Non-pigmented ciliary epithelial cell (primary cell): ENCODE measurements around the gene SYNDIG1L.

Source experiments
- DNase-seq: peaks from one replicate; pipeline ENCODE4 v3.0.0-alpha.2; 2010; ENCODE audit warnings: low read depth

Gene SYNDIG1L

DNA sequence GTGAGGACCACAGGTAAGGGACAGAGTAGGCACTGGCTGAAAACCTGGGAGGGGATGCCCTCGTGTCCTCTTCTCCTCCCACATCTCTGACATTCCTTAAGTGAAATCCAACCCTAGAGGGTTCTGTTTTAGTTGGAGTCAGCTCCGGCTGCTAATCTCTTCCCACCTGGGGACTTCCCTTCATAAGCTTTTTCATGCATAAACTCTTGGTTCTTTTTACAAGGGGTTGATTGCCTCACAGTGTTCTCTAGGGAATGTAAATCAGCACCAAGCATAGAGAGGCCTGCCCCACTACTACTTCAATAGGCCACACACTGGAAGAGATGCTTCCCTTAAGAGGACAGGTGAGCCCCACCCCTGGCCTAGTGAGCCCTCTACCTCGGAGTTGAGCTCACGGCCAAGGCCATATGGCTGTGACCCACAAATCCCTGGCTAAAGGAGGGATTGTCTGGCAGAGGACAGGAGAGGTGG is 3.2 kb upstream of the SYNDIG1L start:
- DNase-seq, result no peak

DNA sequence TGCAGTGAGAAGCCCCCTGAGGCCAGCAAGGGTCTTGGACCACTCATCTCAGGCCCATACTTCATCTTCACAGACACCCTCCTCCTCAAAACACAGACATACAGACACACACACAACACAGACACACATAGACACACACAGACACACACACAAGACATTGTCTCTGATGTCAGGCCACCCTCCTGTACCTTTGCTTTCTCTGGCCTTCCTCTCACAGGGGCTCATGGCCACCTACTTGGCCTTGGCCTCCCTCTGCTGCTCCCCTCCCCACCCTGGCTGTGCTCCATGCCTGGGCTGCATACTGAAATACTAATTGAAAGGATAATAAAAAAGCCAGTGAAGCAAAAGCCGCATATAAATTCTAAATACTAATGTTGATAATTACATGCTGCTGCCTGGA is 1.6 kb upstream of the SYNDIG1L start:
- DNase-seq, result no peak

DNA sequence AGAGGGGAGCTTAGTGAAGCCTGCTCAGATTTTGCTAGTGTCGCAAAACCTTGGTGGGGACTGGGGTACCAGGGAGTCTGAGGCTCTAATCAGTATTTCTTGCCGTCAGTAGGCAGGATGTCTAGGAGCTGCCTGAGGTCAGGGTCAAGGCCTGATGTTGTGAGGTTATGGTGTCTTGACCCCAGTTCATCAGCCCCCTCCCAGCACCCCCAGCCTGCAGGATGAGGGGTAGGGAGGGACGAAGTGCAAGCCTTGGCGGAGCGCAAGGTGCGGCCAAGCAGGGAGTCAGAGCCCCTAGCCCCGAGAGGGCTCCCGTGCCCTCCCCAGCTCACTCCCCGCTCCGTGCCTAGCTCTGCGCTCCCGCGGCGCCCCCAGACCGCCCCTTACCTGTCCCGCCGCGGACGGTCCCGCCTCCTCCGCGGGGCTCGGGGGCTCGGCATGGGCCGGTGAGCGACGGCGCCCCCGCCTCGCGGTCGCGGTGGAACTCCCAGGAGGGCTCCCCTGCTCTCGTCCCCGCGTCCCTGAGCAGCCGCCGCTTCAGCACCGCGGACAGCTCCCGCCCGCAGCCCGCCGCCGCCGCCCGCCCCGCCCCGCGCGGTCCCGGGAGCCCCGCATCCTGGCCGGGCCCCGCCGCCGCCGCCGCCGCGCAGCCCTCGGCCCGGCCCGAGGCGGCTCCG is 347 bp downstream of the SYNDIG1L start:
- no peak for DNase-seq

DNA sequence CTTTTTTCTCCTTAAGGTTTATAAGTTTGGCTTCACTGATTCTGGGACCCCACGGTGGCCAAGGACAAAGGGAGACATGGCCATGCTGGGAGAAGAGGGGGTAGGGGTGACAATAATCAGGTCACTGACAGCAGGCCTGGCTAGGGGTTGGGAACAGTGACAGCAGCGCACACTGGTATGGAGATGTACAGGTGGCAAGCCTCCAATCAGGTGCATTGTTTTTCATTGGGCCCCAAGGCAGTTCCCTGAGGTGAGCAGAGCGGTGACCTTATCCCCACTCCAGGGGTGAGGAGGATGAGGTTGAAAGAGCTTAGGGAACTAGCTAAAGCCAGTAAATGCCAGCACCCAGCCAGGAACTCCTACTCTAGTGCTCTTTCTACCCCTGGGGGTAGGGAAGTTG is 1.4 kb downstream of the SYNDIG1L start:
- DNase-seq, result no peak

DNA sequence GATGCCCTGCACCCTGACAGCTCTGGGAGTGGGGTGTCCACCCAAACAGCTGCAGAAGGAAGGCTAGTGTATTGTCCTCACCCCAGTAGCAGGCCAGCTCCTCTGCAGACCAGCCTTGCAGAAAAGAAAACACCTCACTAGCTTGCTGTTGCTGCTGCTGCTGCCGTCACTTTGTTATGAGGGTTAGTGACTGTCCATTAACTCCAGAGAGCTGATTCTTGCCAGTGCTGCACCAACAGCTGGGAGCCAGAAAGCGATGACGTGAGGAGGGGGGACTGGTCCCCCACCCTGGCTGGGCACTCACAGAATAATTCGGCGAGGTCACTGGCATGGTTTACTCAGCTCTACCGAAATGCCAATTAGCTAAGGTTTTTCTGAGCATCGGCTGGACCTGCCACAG is 2.8 kb downstream of the SYNDIG1L start:
- no peak for DNase-seq

DNA sequence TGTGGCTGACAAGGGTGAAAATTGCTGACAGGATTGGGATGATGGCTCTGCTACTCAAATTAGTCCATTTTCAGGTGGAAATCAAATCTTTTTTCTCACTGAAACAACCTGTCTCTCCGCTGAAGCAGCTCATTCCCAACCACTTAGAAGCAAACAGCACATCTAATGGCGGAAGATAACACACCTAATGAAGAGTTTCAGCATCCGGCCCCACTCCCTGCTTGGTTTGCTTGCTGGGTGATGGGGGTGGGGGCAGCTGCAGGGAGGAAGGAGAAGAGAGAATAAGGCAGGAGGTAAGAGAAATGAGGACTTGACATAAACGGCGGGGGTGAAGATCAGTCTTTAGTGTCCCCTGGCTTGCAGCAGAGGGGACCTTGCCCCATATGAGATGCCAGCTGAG is 4.0 kb downstream of the SYNDIG1L start:
- no peak for DNase-seq

DNA sequence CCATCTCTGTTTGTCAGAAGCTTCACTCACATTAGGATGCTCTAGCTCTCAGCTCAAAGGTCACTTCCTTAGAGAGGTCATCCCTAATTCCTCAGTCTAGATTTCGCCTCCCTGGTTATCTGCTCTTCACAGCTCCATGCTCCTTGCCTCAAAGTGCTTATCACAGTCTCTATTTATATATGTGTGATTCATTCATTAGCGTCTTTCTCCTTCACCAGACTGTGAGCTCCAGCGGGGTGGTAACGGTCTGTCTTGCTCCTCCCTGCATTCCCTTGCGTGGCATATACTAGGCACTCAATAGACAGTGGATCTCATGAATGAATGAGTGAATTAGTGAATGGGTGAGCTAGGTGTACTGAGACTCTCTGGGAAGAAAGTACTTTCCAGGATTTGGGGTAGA is 6.9 kb downstream of the SYNDIG1L start:
- no peak for DNase-seq

DNA sequence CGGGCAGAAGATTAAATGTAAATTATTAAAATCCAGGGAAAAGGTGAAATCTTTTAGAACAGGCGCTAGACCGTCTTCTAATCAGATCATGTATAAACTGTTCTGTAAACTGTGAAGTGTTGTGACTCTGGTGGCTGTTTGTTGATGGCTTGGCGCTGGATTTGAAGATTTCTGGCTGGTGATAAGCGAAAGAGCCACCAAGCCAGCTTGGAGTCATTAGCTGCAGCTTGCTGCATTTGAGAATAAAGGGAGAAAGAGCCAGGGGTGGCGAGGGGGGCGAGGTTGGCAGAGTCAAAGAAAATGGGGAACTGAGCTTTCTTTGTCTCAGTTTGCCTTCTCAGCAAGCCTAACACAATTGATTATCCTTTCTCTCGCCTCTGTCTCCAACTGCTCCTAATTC is 8.0 kb downstream of the SYNDIG1L start:
- DNase-seq, result no peak

DNA sequence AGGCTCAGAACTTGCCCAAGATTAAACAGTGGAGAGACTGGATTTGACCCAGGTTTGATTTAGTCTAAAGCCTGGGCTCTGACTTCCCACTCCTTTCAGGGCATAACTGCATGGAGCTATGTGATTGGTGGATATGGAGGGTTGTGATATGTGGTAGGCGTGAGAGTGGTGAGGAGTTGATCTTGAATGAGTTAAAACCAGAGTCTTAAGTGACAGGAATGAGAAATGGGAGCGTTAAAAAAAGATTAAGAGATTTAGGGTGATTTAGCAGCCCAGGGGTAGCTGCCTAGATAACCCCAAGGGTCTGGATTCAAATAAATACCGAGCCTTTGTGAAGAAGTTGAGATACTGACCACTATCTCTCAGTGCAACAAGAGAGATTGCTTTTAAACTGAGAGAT is 8.4 kb downstream of the SYNDIG1L start:
- DNase-seq, result no peak

DNA sequence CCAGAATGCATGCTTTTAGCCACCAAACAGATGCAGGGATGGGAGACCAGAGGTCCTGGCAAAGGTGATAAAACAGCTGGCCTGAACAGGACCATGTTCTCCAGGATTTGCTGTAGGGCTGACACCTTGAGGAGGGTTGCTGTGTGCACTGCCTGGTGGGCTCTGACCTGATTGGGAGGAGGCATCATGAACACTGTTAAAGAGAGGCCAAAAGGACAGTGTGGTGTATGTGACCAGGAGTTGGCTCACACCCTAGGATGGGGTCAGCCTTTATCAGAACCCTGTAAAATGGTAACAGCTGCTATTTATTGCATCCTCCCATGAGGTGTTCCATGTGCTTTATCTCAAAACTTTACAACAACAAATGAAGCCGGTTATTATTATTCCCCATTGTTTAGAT is 8.8 kb downstream of the SYNDIG1L start:
- DNase-seq, result no peak

DNA sequence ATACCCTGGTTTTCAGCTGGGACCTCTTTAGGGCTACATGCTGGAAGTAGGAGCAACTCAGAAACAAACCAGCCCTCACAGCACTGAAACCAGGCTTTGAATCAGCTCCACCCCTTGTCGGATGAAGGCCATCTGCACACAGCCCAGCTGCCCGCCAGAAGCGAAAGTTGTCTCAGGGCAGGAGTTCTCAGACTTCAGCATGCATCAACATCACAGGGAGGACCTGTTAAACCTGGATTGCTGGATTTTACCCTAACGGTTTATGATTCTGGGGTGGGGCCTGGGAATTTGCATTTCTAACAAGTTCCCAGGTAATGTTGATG is 10.9 kb downstream of the SYNDIG1L start:
- DNase-seq, result no peak

DNA sequence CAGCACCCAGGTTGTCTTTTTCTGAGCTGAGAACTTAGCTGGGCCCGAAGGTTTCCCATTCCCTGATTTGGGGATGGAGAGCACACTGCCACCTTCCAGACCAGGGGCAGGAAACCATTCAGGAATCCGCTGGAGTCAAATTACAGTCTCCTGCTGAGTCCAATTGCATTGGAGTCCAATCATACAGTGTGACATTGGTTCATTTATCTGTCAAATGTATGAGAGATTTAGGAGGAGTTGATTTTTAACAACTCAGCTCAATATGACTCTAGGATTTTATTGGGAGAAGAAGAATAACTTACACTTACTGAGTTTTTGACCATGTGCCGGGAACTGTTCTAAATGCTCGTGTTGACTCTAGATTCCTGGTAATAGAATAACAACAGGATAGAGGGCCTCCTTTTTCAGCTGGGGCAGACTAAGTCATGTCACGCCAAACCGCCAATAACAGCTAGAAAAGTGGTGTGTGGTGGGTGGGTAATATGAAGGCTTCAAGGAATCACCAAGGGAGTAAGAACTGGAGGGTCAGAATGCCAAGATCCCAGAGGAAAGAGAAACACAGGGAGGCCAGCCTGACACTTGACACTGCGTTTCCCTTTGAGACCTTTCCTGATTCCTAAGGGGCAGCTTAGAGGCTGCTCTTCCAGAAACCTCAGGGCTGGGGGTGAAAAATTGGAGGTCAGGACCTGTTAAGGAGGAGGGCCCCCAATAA is 11.5 kb downstream of the SYNDIG1L start:
- no peak for DNase-seq

DNA sequence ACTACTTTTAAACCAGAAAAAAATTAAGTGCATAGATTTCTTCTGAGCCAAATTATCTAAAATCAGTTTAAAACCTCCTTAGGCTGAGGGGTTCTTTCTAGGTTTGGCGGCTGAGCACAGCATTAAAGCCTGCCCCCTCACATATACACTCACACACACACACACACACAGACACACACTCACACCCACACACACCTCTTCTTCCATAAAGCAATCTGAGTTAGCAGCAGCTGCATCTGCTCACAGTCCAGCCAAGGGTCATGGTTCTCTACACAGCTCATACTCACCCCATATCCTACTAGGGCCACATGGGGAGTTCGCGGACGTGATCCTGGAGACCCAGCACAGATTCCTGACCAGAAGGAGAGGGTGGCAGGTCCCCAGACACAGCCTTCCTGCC is 12.4 kb downstream of the SYNDIG1L start:
- no peak for DNase-seq

DNA sequence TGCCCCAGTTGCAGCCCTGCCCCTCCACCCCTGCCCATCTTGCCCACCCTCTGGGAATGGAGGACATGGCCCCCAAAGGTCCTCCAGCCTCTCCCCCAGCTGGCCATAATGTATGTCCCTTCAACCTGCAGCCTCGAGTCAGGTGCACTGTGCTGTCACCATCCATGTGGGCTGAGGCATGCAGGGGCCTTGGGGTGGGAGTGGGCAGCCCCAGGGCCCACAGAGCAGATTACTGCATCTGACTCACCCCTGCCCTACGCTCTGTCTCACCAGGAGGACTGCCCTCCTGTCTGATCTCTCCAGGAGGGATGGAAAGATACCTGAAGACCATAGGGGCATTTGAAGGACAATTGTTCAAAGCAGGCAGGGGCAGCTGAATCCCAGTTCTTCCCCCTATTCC is 13.3 kb downstream of the SYNDIG1L start:
- DNase-seq, result no peak

DNA sequence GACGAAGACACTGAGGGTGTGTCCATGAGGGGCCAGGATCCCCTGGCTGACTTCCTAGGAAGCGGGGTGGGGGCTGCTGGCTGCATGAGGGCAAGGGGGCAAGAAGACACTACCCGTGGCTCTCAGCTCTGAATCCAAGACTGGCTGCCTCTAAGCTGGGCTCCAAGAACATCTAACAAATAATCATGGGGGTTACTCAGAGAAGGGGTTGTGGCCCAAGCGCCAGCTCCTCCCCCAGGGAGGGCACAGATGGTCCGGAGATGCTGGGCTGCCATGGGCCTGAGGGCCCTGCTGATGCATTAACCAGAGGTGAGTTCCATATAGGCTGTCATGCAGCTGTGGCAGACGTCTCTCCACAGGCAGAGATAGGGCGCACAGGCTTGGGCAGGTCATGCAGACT is 14.3 kb downstream of the SYNDIG1L start:
- DNase-seq, result no peak

DNA sequence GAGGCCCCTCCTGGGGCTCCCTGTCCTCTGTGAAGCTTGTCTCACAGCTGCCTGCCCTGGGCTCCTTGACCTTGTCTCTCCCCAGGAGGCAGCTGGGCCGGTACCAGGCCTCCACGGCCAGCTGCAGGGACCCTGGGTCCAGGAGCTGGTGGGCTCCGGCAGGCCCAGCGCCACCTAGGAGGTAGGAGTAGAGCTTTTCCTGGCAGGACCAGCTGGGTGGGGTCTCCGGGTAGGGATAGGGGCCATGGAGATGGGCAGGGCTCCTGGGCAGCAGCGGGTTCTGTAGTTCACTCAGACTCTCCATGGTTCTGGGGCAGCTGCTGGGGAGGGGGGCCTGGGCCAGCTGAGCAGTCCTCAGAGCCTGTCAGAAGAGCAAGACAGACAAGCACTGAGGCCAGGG is 16.6 kb downstream of the SYNDIG1L start:
- no peak for DNase-seq

DNA sequence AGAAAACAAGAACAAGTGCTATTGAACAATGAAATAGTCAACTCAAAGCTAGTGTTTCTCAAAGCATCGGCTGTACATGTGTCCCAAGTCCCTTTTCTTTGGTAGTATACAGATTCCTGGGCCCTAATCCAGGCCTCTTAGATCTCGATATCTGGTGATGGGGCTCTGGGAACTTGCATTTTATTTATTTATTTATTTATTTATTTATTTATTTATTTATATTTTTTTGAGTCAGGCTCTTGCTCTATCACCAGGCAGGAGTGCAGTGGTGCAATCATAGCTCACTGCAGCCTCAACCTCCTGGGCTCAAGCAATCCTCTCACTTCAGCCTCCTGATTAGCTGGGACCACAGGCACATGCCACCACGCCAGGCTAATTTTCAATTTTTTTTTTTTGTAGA is 17.1 kb downstream of the SYNDIG1L start:
- no peak for DNase-seq

DNA sequence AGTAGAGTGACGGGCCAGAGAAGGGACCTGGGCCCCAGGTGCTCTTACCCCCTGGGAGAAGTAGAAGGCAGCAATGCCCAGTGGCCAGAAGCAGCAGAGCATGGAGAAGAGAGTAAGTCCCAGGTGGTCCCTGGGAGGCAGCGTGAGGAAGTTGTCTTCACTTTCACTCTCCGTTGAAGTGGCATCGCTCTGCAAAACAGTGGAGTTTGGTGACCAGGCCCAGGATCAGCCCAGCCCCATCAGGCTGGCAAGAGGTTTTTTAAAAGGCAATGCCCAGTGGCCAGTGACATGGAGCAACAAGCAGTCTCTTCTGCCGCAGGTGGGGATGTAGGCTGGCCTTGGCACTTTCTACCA is 18.2 kb downstream of the SYNDIG1L start:
- no peak for DNase-seq

DNA sequence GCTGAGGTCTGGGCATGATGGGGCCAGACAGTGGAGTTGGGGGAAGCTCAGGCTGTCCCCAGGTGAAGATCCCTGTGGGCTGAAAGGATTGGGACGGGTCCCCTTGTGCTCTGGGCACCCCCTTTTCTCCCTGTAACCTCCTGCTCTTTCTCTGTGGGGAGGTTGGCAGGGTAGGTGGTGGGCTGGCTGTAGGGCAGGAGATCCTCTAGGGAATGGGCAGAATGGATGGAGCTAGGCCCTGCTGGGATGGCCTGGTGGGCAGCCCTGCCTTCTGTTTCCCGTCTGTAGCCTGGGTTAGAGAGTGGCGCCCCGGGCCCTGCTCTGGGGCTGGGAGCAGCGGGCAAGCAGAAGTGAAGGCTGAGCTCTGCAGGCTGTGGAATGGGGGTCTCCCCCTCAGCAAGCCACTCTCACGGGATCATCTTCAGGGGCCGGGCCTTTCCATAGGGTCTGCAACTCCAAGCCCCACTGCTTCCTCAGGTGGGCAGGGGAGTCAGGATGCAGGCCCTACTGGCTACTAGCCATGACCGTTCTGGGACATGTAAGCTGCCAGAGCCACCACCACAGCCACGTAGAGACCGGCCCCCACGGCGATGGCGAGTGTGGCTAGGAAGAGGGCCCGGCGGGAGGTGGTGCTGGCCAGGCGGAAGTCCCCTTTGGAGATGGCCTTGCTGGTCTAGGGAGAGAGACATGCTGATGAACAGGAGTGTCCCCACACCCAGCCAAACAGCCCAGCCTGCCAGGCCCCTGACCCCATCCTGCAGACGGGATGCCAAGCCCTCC is 18.8 kb downstream of the SYNDIG1L start:
- no peak for DNase-seq

DNA sequence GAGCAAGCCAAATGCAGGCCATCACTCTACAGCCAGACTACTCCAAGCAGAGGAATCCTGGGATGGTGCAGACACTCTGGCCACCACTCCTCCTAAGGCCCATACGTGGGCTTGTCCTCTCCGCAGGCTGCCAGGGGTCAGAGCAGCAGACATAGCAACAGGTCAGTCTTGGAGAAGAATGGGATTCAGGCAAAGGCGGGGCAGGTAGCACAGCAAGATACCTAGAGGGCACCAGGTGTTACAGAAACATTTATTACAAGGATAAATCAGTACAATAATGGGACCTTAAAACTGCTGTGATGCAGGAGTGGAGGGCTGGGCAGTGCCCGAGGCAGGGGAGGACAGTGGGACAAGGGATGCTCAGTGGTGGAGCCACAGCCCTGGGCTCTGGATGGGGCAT is 20.3 kb downstream of the SYNDIG1L start:
- no peak for DNase-seq

DNA sequence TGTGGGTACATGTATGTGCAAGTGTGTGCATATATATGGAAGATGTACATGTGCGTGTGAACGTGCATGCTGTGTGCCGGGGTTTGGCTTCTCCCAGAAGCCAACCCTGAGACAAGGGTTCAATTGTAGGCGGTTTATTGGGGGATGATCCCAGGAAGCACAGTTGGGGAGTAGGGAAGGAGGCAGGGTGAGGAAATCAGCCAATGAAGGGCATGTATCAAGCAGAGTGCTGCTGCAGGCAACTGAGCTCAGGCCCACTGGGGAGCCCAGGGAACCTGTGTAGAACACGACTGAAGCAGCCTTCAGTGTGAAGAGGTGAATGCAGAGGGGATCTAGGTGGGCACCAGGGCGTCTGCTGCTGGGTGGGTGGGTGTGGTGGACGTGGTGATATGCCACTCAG is 21.6 kb downstream of the SYNDIG1L start:
- DNase-seq, result no peak

DNA sequence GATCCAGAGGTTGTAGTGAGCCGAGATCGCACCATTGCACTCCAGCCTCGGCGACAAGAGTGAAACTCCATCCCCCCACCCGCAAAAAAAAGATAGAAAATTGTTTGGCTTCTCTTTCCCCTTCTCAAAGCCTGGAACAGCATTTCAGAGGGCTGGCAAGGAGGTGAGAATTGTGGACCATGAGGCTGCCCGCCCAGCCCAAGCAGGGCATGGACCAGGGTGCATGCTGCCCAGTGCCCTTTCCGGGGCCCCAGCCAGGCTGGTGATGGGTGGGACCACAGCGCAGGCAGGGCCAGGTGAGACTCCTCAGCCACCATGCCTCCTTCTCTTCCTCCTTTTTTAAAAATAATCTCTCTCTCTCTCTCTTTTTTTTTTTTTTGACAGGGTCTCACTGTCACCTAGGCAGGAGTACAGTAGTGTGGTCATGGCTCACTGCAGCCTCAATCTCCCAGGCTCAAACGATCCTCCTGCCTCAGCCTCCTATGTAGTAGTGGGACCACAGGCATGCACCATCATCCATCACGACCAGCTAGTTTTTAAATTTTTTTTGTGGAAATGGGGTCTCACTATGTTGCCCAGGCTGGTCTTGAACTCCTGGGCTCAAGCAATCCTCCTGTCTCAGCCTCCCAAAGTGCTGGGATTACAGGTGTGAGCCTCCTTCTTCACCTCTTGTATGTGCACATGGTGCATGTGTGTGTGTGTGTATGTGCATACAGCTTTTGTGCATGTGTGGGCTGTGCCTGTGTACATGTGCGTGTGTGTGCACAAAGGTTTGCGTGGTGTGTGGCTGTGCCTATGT is 22.2 kb downstream of the SYNDIG1L start:
- DNase-seq, result no peak
